ENCODE results near the gene CNTN2.
A peak's percentile ranks its signal among the peaks of the same experiment; 100 is the strongest.

The CNTN2 gene

GRCh38 chr1:205108464-205108863 lies 65.5 kb downstream of the CNTN2 start:
- no peak overlapping the region for H3K4me3 ChIP-seq (ENCODE audit: low read depth, low read length)
- no peak for TF ChIP-seq CTCF (conservative IDR thresholded peaks at IDR 0.05; ENCODE audit: low read depth, low read length)
- peak; percentile 12 for DNase-seq (ENCODE audit: low read depth)

GRCh38 chr1:205109269-205109668 lies 66.3 kb downstream of the CNTN2 start:
- H3K4me3 ChIP-seq (ENCODE audit: low read depth, low read length), result no peak overlapping the region
- TF ChIP-seq CTCF (conservative IDR thresholded peaks at IDR 0.05; ENCODE audit: low read depth, low read length), result no peak
- DNase-seq (ENCODE audit: low read depth), result no peak

- no peak for TF ChIP-seq CTCF (conservative IDR thresholded peaks at IDR 0.05; ENCODE audit: low read depth, low read length)
- no peak for DNase-seq (ENCODE audit: low read depth)
- no peak overlapping the region for H3K4me3 ChIP-seq (ENCODE audit: low read depth, low read length)
These were observed 66.7 kb downstream of the CNTN2 start for GRCh38 chr1:205109711-205110110.

GRCh38 chr1:205111354-205111753 lies 68.3 kb downstream of the CNTN2 start:
- H3K4me3 ChIP-seq (ENCODE audit: low read depth, low read length), result no peak overlapping the region
- no peak for TF ChIP-seq CTCF (conservative IDR thresholded peaks at IDR 0.05; ENCODE audit: low read depth, low read length)
- no peak for DNase-seq (ENCODE audit: low read depth)

GRCh38 chr1:205118752-205119151 lies 75.7 kb downstream of the CNTN2 start:
- DNase-seq (ENCODE audit: low read depth), result no peak
- H3K4me3 ChIP-seq (ENCODE audit: low read depth, low read length), result no peak overlapping the region
- TF ChIP-seq CTCF (conservative IDR thresholded peaks at IDR 0.05; ENCODE audit: low read depth, low read length), result no peak

GRCh38 chr1:205121660-205122488 lies 78.9 kb downstream of the CNTN2 start, which contains the start of gene RBBP5:
Gene RBBP5 (minus strand): TSS chr1:205121978. CDS start chr1:205121873, 105 bp downstream.
- peak within 1 kb of the TSS; percentile 89 for H3K4me3 ChIP-seq (ENCODE audit: low read depth, low read length)
- peak; percentile 99 for DNase-seq (ENCODE audit: low read depth)
- TF ChIP-seq CTCF (conservative IDR thresholded peaks at IDR 0.05; ENCODE audit: low read depth, low read length), result peak; percentile 74

GRCh38 chr1:205122489-205122882 lies 79.5 kb downstream of the CNTN2 start:
- no peak for DNase-seq (ENCODE audit: low read depth)
- TF ChIP-seq CTCF (conservative IDR thresholded peaks at IDR 0.05; ENCODE audit: low read depth, low read length), result no peak
- peak overlapping the region; percentile 89 for H3K4me3 ChIP-seq (ENCODE audit: low read depth, low read length)
